ENCODE results near the gene WIPF3.

WIPF3 gene

DNA sequence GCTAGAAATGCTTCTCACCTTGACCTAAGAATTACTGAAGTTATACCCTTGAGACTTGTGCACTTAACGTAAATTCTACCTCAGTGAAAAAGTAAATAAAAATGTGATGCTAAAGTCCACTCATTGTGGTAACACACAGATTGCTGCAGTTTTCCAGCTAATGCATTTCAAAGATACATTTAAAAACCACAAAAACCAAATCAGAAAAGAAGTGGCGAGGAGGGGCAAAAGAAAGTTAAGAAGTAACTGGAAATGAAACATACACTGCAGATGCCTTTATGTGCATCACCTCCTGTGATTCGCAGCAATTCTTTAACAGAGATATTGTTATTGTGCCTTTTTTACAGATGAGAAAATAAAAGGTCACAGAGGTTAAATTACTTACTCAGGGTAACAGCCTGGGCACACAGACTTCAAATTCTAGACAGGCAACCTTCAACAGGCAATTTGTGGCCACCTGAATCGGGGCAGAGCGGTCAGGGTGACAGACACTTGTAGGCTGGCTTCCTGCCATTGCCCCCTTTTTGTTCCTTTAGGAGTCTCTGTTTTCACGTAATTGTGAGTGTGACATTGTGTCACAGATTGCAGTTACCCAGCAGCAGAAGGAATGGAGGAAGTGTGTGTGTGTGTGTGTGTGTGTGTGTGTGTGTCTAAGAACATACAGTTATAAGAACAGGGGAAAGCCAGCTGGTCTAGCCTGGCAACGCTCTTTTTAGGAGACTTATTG, 1.9 kb downstream of the WIPF3 start:
- in situ Hi-C loops (cut with MboI; ENCODE audit: low sequenced_read_pairs): no loop called here

DNA sequence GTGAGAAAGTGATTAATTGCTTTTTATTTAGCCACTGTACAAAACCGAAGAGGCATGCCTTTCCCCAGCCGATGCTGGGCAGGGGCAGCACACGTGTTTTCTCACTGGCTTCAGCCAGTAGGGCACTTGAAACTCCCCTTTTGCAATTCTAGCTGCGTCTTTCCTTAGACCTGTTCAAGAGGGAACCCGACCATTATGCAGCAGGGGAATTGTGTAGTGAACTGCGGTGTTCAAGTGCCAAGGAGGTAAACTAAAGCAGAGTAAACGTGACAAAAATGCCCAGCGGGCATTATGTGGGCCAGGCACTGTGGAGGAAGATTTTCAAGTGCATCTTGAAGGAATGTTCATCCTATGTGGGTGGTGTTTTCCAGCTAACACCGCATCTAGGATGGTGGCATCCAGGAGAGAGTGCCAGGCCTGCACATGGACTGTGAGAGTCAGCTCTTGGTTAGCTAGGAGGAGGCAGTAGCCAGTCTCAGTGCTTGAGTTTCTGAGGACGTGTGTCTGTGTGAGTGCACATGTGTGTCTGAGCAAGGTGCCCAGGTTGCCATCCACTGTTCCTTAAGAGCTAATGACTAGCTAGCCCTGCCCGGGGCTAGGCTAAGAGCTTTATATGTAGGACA, 3.3 kb downstream of the WIPF3 start:
- in situ Hi-C loops (cut with MboI; ENCODE audit: low sequenced_read_pairs): no loop called here

DNA sequence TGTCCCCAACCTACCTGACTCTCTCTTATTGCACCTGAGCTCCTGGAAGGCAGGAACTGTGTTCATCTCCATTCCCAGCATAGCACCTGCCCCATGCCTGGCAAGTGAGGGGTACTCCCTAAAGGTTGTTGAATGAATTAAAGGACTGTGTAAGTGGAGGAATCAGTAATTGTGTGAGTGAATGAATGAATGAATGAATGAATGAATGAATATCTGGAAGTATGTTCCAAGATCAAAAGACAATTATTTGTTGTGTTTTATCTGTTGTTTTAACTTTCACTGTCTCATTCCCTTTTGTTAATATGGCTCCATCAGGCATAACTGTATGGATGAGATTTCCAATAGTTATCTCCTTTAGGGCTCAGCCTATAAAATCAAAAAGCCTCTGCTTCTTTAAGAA, 4.0 kb downstream of the WIPF3 start:
- in situ Hi-C loops (cut with MboI; ENCODE audit: low sequenced_read_pairs): no loop called here

DNA sequence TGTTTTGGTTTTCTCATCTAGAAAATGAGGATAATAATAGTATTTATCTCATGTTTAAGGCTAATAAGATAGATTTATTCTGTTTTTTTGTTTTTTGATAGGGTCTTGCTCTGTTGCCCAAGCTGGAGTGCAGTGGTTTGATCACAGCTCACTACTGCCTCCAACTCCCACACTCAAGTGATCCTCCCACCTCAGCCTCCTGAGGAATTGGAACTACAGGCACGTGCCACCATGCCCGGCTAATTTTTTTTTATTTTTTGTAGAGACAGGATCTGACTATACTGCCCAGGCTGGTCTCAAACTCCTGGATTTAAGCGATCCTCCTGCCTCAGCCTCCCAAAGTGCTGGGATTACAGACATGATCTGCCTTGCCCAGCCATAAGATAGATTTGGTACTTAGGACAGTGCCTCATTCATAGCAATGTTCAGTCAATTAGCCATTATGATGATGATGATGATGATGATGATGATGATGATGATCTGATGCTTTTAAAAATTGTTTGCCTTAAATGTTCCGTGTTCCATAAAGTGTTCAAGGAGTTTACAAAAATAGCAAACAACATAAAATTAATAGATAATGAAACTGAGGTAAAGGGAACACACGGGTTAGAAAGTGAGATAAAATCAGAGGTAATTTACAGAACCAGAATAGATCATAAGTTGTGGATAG, 4.6 kb downstream of the WIPF3 start:
- in situ Hi-C loops (cut with MboI; ENCODE audit: low sequenced_read_pairs): no loop called here

DNA sequence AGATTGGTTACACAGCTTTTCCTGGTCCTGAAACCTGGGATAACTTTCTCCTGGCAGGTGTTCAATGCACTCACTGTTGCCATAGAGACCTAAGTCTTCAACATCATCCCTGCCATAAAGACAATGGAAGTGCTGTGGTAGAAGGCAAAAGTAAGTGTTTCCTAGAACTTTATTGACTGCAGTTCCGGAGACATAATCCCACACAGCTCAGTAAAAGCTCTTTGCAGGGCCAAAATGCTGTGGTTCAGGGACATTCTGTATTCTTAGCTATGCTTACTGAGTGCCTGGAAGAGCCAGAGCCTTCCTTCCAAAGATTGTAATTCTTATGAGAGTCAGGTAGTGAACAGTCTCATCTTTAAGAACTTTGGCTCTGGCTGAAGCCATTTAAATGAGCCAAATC, 5.3 kb downstream of the WIPF3 start:
- in situ Hi-C loops (cut with MboI; ENCODE audit: low sequenced_read_pairs): no loop called here

DNA sequence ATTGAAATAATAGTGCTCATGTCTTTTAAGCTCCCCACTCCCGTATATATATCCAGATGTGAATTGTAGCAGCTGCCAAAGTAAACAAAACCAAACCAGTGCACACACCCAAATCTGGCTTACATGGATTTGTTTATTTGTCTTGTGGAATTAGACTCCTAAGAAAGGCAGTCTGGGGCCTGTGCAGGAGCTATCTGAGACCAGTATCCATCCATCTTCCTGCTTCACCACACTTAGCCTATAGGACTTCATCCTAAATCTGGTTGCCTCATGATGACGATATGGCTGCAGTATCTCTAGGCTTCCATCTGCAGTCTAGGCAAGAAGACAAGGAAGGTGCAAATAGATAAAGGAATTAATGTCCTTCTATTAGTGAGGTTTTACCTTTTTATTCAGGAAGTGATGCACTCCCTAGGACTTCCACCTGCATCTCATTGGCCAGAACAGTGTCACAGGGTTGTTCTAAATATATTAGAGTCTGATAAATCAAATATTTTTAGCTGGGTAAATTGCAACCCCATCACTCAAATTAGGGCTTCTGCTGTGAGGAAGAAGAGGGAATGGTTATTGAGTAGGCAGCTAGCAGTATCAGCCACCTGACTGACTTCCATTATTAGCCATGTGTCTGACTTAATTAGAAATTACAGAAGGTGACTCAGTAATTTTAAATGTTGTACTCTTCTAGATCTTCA, 6.0 kb downstream of the WIPF3 start:
- in situ Hi-C loops (cut with MboI; ENCODE audit: low sequenced_read_pairs): no loop called here

DNA sequence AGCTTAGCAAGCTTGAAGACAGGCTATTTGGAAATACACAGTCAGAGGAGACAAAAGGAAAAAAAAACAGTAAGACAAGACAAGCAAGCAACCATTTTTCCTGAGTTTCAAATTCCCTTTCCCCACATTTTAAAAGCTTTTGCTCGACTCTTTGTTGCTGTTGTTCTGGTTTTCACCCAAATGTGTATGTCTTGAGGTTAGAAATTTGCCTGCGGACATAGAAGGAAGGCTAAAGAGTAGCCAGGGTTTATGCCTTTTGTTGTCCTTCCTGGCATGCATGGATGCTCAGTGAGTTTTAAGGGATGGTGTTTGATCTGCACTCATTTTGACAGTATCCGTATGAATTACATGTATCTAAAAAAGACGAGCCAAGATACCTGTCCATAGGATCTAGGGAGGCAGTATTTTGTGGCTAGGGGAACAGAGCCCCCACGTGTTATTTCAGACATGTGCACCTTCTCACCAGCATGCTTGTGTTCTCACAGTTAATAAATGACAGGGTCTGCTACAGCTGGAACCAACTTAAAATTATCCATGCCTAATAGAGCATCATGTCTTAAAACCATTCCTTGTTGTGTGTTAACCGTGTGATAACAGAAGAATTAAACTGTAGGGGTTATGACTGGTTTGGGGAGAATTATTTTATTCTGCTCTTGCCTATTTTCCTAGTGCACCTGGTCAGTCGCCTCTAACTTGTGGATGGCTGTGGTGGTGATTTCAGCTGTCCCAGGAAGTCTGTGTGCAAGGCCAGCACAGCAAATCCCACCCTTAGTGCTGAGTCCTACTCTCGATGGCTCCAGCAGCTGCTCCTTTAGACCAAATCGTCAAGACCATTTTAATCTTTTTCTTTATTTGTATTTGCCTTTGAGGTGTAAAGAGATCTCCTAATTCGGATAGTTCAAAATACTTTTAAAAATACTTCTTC, 9.1 kb downstream of the WIPF3 start:
- in situ Hi-C loops (cut with MboI; ENCODE audit: low sequenced_read_pairs): no loop called here

DNA sequence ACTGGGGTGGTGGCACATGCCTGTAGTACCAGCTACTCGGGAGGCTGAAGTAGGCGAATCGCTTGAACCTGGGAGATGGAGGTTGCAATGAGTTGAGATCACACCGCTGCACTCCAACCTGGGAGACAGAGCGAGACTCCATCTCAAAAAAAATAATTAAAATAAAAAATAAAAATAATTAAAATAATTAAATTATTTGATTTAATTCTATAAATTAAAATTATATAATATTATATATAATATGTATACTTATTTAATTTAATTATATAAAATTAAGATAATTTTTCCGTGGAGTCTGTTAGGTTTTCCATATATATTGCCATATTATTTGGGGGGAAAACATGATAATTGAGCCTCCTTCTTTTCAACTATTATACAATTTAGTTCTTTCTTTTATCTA, 12.0 kb downstream of the WIPF3 start:
- in situ Hi-C loops (cut with MboI; ENCODE audit: low sequenced_read_pairs): no loop called here

DNA sequence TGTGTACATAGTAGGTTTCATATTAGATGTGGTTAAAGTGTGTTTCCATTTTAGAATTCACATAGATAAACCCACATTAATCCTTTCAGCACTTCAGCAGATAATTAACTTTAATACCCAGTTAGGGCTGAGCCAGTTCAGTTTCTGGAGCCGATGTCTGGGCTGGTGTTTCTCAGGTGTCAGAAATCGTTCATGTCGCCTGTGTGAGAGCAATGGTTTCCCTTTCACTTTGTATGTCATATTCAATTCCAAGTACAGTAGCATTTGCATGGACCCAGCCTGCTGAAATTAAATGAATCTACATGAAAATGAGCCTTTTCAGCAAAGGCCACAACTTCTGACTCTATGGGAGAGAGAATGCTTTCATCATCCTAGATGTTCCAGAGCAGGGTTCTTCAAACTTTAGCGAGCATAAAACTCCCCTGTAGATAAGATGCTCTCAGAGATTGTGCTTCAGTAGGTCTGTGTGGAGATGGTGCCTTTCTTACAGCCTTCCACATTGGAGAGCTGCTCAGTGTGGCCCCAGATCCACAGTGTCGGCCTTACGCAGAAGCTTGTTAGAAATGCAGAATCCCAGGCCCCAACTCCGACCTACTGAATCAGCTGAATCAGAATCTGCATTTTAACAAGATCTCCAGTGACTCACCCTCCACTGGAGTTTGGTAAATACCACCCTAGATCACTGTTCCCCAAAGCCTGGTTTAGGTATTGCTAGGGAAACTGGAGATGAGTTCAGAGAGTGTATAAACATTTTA, 19.6 kb downstream of the WIPF3 start:
- in situ Hi-C loops (cut with MboI; ENCODE audit: low sequenced_read_pairs): no loop called here

DNA sequence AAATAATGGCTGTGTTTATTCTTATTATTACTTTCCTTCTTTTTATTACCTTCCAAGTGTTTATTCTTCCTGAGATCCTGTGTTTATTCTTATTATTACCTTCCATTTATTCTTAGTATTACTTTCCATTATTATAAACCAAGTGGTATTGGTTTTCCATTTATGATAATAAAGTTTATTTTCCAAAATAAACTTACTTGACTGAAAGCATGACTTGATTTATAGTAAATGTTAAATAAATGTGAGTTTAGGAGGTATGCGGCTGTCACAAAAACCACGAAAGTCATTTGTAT, 20.2 kb downstream of the WIPF3 start:
- in situ Hi-C loops (cut with MboI; ENCODE audit: low sequenced_read_pairs): no loop called here

DNA sequence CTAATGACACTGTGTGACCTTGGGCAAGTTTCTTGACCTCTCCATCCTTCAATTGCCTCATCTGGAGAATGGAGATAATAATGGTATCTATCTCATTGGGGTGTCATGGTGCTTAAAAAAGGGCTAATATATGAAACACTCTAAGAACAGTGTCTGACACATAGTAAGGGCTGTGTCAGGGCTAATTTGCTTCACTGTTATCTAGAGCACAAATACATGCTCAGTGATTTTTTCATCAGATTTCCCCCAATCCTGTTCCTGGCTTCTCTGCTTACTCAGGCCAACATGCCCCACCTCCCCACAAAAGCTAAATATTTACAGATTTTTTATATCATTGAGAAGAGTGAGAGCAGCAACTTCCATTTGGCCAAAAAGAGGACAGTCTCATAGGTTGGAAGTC, 20.6 kb downstream of the WIPF3 start:
- in situ Hi-C loops (cut with MboI; ENCODE audit: low sequenced_read_pairs): no loop called here

DNA sequence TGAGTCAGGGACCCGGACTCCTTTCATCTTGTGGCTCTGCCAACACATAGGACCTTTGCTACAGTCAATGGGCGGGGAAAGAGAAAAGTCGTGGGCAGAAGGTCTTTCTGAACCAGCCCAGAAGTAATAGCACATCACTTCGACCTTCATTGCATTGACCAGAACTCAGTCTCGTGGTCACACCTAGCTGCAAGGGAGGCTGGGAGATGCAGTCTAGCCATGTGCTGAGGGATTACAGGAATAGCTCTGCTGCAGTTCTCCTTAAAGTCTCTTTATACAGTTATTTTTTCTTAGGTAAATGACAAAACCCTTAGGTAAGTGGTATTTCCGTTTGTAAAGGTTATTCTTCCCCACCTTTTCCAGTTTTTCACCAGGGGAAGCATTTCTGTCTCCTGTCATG, 25.4 kb downstream of the WIPF3 start:
- in situ Hi-C loops (cut with MboI; ENCODE audit: low sequenced_read_pairs): no loop called here

DNA sequence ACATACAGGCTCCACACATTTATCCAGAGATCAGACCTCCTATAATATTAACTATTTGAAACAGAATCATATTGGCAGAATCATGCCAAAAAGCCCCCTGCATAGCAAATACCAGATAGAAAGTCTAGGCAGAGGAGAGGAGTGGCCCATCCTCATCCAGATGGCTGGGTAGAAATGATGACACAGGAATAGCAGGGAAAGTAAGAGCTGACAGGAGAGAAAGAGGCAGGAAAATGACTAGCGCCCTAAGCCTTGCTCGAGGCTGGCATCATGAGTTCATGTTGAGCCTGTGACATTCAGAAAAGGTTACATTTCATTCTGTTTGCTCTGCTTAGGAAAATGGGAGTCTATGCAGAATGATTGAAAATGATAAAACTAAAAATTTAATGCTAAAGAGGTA, 27.6 kb downstream of the WIPF3 start:
- in situ Hi-C loops (cut with MboI; ENCODE audit: low sequenced_read_pairs): no loop called here

DNA sequence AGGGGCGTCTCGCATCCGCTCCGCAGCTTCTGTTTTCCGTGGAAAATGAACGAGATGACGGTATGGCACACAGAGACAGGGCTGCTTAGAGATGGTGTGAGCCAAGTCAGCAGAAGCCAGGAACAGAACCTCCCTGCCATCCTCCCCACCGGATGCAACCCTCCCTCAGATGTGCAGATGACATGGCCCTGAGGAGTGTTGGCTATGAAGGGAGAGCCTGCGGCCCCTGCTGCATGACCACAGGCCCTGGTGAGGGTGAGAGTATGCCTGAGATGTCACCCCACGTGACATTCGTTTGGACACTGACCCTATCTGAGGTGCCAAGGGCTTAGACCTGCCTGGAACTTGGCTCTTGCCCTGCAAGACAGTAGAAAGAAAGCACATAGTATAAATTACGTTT, 29.4 kb downstream of the WIPF3 start:
- in situ Hi-C loops (cut with MboI; ENCODE audit: low sequenced_read_pairs): no loop called here

DNA sequence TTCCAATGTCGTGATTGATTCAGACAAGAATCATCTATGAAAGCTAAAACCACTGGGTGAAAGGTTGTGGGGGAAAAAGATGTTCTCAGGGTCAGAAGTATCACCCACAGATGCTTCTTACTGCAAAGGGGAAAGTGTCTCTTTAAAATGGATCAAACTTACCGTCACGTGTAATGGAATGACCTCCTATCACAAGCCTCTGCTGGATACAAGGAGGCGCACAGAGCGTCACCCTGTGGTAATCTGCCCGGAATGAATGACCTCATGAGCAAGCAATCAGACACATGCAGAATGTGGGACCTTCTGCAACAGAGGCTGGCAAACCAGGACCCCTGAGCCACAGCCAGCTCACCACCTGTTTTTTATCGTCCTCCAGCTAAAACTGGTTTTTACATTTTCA, 33.0 kb downstream of the WIPF3 start:
- in situ Hi-C loops (cut with MboI; ENCODE audit: low sequenced_read_pairs): no loop called here

DNA sequence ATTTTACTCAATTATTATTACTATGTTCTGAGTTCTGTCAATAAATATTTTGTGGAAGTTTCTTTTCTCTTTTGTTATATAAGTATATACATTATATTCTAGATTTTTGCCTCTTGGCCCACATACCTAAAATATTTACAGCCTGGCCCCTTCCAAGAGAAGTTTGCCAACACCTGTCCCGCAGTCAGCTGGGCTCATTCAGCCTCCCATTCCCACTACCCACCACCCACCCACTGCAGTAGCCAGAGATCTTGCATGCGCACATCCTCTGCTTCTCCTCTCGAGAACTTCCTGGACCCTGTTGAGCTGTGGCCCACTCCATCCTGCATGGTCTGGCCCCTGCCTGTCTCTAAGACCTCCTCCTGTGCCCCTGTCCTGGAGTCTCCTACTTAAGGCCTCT, 33.6 kb downstream of the WIPF3 start:
- in situ Hi-C loops (cut with MboI; ENCODE audit: low sequenced_read_pairs): no loop called here

DNA sequence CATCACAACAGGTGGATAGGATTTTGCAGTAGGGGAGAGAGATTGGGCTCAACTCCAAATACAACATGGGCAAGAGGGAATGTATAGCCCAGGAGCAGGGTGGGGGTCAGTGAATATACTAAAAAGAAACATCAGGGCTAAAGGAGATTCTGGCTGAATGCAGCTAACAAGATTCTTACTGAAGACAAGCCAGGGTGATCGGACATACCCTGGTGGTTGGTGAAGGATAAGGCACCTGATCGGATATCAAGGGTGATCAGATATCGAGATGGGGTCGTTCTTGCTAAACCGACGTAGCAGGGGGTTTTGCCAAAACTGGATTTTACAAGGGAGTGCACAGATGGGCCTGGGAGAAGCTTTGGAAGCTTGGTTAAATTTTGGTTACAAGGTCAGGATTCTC, 34.4 kb downstream of the WIPF3 start:
- in situ Hi-C loops (cut with MboI; ENCODE audit: low sequenced_read_pairs): no loop called here

DNA sequence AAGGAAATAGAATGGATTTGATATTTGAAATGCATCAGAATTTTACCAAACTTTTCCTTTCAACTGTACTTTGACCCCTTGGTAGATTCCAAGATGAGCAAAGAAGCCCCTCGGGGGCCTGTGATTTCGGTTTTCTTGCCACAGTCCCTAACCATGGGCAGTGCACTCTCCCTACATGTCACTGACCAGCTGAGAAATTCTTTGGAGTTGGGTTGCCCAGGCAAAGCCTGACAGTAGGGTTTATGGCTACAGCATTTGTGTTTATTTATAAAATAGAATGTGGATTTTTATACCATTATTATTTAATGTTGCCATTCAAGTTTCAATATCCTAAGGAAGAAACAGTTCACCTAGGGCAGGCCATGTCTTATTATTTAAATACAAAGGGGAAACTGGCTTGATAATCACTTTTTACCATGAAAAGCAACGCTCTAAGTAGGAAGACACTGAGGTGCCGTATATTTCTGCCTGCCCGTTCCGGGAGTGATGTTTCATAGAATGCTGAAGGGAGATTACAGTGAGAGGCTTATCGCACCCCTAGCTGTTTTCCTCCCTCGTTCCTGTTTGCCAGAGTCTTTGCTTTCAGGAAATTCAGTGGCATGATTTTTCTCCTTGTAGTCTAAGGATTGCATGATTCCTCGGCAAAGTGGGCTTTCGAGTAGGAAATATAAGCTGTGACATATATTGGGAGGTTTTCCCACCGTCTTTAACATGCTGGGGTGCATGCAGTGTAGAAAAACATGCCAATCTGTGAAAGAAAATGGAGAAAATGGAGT, 35.8 kb downstream of the WIPF3 start:
- in situ Hi-C loops (cut with MboI; ENCODE audit: low sequenced_read_pairs): no loop called here

DNA sequence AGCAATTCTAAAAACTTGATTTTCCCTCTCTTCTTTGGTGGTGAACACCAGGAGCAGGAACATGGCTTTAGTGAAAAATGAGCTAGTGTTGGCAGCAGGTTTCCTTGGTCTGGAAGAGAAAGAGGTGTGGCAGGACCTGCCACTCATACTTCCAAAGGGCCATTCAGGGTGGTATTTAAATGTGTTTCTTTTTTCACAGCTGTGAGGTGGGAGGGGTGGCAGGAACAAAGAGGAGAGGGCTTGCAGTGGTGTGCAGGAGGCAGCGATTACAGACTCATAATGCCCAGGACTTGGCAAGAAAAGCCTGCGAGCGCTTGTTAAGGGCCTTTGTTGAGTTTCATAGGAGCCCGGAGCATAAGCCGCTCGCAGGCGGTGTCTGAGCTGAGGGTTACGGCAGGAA, 36.8 kb downstream of the WIPF3 start:
- in situ Hi-C loops (cut with MboI; ENCODE audit: low sequenced_read_pairs): no loop called here

DNA sequence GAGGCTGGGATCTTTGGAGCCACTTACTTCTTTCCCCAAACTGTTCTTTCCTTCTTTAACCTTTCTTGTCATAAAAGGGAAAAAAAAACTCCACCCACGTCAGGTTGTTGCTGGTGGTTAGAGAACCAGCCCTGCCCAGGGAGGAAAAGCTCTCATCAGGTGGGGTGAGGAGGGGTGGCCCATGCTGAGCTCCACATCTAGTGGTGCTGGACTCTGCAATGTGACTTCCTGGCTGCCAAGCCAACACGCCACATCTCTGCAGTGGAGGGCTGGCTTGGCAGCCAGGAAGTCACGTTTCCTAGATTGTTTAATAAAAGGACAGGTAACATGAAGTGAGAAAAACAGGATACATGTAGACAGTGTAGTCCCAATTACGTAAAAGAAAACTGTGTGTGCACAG, 37.4 kb downstream of the WIPF3 start:
- in situ Hi-C loops (cut with MboI; ENCODE audit: low sequenced_read_pairs): no loop called here
